ENCODE measurements around the gene SORBS2. TPM values are rescaled to one million over a fixed set of nuclear protein-coding genes. Genes with fewer than 3 reads are reported as not detected.

SORBS2 gene
- total RNA-seq, 1 experiment from 2014 or later, result 8.4 TPM

- DNase-seq (ENCODE audit: low read depth, low spot score) (no peak), ATAC-seq (no peak)
- no TSS peak for BruUV-seq (replicated peaks)
- H3K4me3 ChIP-seq (ENCODE audit: low read depth in 2 of 2, low read length in 2 of 2), result no peak overlapping the region
- no peak for TF ChIP-seq SIN3A (IDR thresholded peaks at IDR 0.05; ENCODE audit: borderline replicate concordance, insufficient read depth, low read depth, low read length)
- TF ChIP-seq, protein P1, sequence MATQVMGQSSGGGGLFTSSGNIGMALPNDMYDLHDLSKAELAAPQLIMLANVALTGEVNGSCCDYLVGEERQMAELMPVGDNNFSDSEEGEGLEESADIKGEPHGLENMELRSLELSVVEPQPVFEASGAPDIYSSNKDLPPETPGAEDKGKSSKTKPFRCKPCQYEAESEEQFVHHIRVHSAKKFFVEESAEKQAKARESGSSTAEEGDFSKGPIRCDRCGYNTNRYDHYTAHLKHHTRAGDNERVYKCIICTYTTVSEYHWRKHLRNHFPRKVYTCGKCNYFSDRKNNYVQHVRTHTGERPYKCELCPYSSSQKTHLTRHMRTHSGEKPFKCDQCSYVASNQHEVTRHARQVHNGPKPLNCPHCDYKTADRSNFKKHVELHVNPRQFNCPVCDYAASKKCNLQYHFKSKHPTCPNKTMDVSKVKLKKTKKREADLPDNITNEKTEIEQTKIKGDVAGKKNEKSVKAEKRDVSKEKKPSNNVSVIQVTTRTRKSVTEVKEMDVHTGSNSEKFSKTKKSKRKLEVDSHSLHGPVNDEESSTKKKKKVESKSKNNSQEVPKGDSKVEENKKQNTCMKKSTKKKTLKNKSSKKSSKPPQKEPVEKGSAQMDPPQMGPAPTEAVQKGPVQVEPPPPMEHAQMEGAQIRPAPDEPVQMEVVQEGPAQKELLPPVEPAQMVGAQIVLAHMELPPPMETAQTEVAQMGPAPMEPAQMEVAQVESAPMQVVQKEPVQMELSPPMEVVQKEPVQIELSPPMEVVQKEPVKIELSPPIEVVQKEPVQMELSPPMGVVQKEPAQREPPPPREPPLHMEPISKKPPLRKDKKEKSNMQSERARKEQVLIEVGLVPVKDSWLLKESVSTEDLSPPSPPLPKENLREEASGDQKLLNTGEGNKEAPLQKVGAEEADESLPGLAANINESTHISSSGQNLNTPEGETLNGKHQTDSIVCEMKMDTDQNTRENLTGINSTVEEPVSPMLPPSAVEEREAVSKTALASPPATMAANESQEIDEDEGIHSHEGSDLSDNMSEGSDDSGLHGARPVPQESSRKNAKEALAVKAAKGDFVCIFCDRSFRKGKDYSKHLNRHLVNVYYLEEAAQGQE (IDR thresholded peaks at IDR 0.05; ENCODE audit: insufficient read depth in 1 of 2, low read depth in 2 of 2, low read length in 1 of 2), result no peak
- TF ChIP-seq, protein P2, sequence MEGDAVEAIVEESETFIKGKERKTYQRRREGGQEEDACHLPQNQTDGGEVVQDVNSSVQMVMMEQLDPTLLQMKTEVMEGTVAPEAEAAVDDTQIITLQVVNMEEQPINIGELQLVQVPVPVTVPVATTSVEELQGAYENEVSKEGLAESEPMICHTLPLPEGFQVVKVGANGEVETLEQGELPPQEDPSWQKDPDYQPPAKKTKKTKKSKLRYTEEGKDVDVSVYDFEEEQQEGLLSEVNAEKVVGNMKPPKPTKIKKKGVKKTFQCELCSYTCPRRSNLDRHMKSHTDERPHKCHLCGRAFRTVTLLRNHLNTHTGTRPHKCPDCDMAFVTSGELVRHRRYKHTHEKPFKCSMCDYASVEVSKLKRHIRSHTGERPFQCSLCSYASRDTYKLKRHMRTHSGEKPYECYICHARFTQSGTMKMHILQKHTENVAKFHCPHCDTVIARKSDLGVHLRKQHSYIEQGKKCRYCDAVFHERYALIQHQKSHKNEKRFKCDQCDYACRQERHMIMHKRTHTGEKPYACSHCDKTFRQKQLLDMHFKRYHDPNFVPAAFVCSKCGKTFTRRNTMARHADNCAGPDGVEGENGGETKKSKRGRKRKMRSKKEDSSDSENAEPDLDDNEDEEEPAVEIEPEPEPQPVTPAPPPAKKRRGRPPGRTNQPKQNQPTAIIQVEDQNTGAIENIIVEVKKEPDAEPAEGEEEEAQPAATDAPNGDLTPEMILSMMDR (IDR thresholded peaks at IDR 0.05), result no peak
- TF ChIP-seq TCF7L2 (IDR thresholded peaks at IDR 0.05; ENCODE audit: low read depth, low read length), result no peak
- TF ChIP-seq POLR2AphosphoS5 (IDR thresholded peaks at IDR 0.05; ENCODE audit: low read depth, low read length), result no peak
- H3K27me3 ChIP-seq (ENCODE audit: control insufficient read depth, insufficient read depth, low read length), result no peaks in the 10 kb centered on the region
- intact Hi-C loops (cut with micrococcal nuclease; ENCODE audit: unreplicated experiment) (no loop called here), in situ Hi-C loops (cut with HindIII; ENCODE audit: low pct_unique_long_range_greater_than_20kb, low sequenced_read_pairs) (no loop called here)
- ChIA-PET POLR2A (no interaction called here), CTCF (no interaction called here)
- H3K4me1 ChIP-seq (ENCODE audit: control insufficient read depth, insufficient read depth, low read length), result no peaks in the 10 kb centered on the region
- H3K36me3 ChIP-seq (ENCODE audit: control insufficient read depth, insufficient read depth, low read length), result no peaks in the 10 kb centered on the region
- no peak overlapping the region for H3K27ac ChIP-seq (ENCODE audit: low read length)
- H3K9me3 ChIP-seq (ENCODE audit: control insufficient read depth, insufficient read depth, low read depth, low read length), result no peaks in the 10 kb centered on the region
Measured at GRCh38 chr4:185748901-185749390, 63.0 kb downstream of the SORBS2 start.

GRCh38 chr4:185745891-185746290 is 66.1 kb downstream of the SORBS2 start:
- Histone ChIP-seq H3K36me3 (ENCODE audit: control insufficient read depth, insufficient read depth, low read length) (no peaks in the 10 kb centered on the region), H3K9me3 (ENCODE audit: control insufficient read depth, insufficient read depth, low read depth, low read length) (no peaks in the 10 kb centered on the region), H3K27ac (ENCODE audit: low read length) (no peak overlapping the region), H3K27me3 (ENCODE audit: control insufficient read depth, insufficient read depth, low read length) (no peaks in the 10 kb centered on the region), H3K4me3 (ENCODE audit: low read depth in 2 of 2, low read length in 2 of 2) (no peak overlapping the region), H3K4me1 (ENCODE audit: control insufficient read depth, insufficient read depth, low read length) (no peaks in the 10 kb centered on the region)
- BruUV-seq (replicated peaks), result no TSS peak
- in situ Hi-C loops (cut with HindIII; ENCODE audit: low pct_unique_long_range_greater_than_20kb, low sequenced_read_pairs), result no loop called here
- intact Hi-C loops (cut with micrococcal nuclease; ENCODE audit: unreplicated experiment), result no loop called here
- TF ChIP-seq, protein P1 (IDR thresholded peaks at IDR 0.05; ENCODE audit: insufficient read depth in 1 of 2, low read depth in 2 of 2, low read length in 1 of 2), result no peak
- CTCF ChIA-PET, result no interaction called here
- POLR2A ChIA-PET, result no interaction called here
- no peak for ATAC-seq
- DNase-seq (ENCODE audit: low read depth, low spot score), result no peak
